ENCODE measurements around the gene WDR5B. TPM values are rescaled to one million over a fixed set of nuclear protein-coding genes. Genes with fewer than 3 reads are reported as not detected.

WDR5B gene
- polyA plus RNA-seq, 1 donor from 2014 or later = 6.9 TPM

DNA sequence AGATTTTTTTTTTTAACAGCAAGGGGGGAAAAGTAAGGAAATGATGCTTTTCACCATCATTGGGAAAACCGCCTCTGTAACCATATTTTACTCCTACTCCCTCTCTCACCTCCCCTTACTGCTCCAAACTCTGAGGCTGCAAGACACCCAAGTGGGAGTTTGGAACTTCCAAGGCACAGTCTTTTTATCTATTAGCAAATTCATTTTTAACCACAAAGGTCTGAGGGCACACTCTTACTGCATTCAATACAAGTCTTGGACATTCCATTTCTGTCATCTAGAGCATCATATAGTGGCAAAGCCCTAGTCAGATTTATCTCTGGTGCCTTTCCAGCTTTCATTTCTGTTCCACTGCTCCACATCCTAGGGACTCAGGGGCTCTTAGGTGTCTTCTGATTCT lies 18.7 kb downstream of the WDR5B start:
- Histone ChIP-seq H2AFZ (ENCODE audit: low read depth, low read length) (no peak overlapping the region), H3K4me2 (ENCODE audit: low read length) (no peak overlapping the region), H3K79me2 (replicated peaks; ENCODE audit: insufficient read depth, low read length) (no peaks in the 10 kb centered on the region), H3K4me3 (ENCODE audit: low read length) (no peak overlapping the region), H3K9me2 (ENCODE audit: insufficient read depth, low read length) (no peaks in the 10 kb centered on the region), H3K36me3 (ENCODE audit: insufficient read depth, low read length) (no peaks in the 10 kb centered on the region), H3K27me3 (ENCODE audit: insufficient read depth, low read depth, low read length) (no peaks in the 10 kb centered on the region), H3K27ac (ENCODE audit: low read length) (no peak overlapping the region), H4K20me1 (ENCODE audit: insufficient read depth) (no peaks in the 10 kb centered on the region), H3K9ac (ENCODE audit: low read length) (no peak overlapping the region), H3F3A (ENCODE audit: insufficient read depth, low read length, poor library complexity, severe bottlenecking) (no peaks in the 10 kb centered on the region), H3K9me3 (ENCODE audit: low read length) (no peaks in the 10 kb centered on the region)
- no peak for TF ChIP-seq EZH2 (IDR thresholded peaks at IDR 0.05; ENCODE audit: borderline replicate concordance, insufficient read depth, low read length, poor library complexity, severe bottlenecking)

- no peaks in the 10 kb centered on the region for H4K20me1 ChIP-seq (ENCODE audit: insufficient read depth)
- no peaks in the 10 kb centered on the region for H3F3A ChIP-seq (ENCODE audit: insufficient read depth, low read length, poor library complexity, severe bottlenecking)
- no peak overlapping the region for H3K27ac ChIP-seq (ENCODE audit: low read length)
- no peak overlapping the region for H3K4me3 ChIP-seq (ENCODE audit: low read length)
- no peaks in the 10 kb centered on the region for H3K36me3 ChIP-seq (ENCODE audit: insufficient read depth, low read length)
- TF ChIP-seq MXI1 (conservative IDR thresholded peaks at IDR 0.05; ENCODE audit: poor library complexity, severe bottlenecking) (no peak), EZH2 (IDR thresholded peaks at IDR 0.05; ENCODE audit: borderline replicate concordance, insufficient read depth, low read length, poor library complexity, severe bottlenecking) (no peak), RAD21 (conservative IDR thresholded peaks at IDR 0.05) (no peak)
- TF ChIP-seq, protein P1, sequence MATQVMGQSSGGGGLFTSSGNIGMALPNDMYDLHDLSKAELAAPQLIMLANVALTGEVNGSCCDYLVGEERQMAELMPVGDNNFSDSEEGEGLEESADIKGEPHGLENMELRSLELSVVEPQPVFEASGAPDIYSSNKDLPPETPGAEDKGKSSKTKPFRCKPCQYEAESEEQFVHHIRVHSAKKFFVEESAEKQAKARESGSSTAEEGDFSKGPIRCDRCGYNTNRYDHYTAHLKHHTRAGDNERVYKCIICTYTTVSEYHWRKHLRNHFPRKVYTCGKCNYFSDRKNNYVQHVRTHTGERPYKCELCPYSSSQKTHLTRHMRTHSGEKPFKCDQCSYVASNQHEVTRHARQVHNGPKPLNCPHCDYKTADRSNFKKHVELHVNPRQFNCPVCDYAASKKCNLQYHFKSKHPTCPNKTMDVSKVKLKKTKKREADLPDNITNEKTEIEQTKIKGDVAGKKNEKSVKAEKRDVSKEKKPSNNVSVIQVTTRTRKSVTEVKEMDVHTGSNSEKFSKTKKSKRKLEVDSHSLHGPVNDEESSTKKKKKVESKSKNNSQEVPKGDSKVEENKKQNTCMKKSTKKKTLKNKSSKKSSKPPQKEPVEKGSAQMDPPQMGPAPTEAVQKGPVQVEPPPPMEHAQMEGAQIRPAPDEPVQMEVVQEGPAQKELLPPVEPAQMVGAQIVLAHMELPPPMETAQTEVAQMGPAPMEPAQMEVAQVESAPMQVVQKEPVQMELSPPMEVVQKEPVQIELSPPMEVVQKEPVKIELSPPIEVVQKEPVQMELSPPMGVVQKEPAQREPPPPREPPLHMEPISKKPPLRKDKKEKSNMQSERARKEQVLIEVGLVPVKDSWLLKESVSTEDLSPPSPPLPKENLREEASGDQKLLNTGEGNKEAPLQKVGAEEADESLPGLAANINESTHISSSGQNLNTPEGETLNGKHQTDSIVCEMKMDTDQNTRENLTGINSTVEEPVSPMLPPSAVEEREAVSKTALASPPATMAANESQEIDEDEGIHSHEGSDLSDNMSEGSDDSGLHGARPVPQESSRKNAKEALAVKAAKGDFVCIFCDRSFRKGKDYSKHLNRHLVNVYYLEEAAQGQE (IDR thresholded peaks at IDR 0.05; ENCODE audit: borderline replicate concordance) = no peak
- H2AFZ ChIP-seq (ENCODE audit: low read depth, low read length) = no peak overlapping the region
- H3K27me3 ChIP-seq (ENCODE audit: insufficient read depth, low read depth, low read length) = no peaks in the 10 kb centered on the region
- no peaks in the 10 kb centered on the region for H3K9me2 ChIP-seq (ENCODE audit: insufficient read depth, low read length)
- H3K4me2 ChIP-seq (ENCODE audit: low read length) = no peak overlapping the region
- no peak overlapping the region for H3K9ac ChIP-seq (ENCODE audit: low read length)
- no peaks in the 10 kb centered on the region for H3K79me2 ChIP-seq (replicated peaks; ENCODE audit: insufficient read depth, low read length)
- no peaks in the 10 kb centered on the region for H3K9me3 ChIP-seq (ENCODE audit: low read length)
Observed at GRCh38 chr3:122396511-122396910, 19.4 kb downstream of the WDR5B start.

- Histone ChIP-seq H3K4me3 (ENCODE audit: low read length) (no peak overlapping the region), H3K9me3 (ENCODE audit: low read length) (no peaks in the 10 kb centered on the region), H4K20me1 (ENCODE audit: insufficient read depth) (no peaks in the 10 kb centered on the region), H3F3A (ENCODE audit: insufficient read depth, low read length, poor library complexity, severe bottlenecking) (no peaks in the 10 kb centered on the region), H2AFZ (ENCODE audit: low read depth, low read length) (no peak overlapping the region), H3K79me2 (replicated peaks; ENCODE audit: insufficient read depth, low read length) (no peaks in the 10 kb centered on the region), H3K9me2 (ENCODE audit: insufficient read depth, low read length) (no peaks in the 10 kb centered on the region), H3K36me3 (ENCODE audit: insufficient read depth, low read length) (no peaks in the 10 kb centered on the region), H3K27ac (ENCODE audit: low read length) (no peak overlapping the region), H3K4me2 (ENCODE audit: low read length) (no peak overlapping the region), H3K9ac (ENCODE audit: low read length) (no peak overlapping the region), H3K27me3 (ENCODE audit: insufficient read depth, low read depth, low read length) (no peaks in the 10 kb centered on the region)
- no peak for TF ChIP-seq RAD21 (conservative IDR thresholded peaks at IDR 0.05)
- TF ChIP-seq, protein P1 (IDR thresholded peaks at IDR 0.05; ENCODE audit: borderline replicate concordance) = no peak
- no peak for TF ChIP-seq EZH2 (IDR thresholded peaks at IDR 0.05; ENCODE audit: borderline replicate concordance, insufficient read depth, low read length, poor library complexity, severe bottlenecking)
- TF ChIP-seq POLR2AphosphoS5 (IDR thresholded peaks at IDR 0.05) = no peak
- no peak for TF ChIP-seq TAF1 (IDR thresholded peaks at IDR 0.05; ENCODE audit: low read depth)
- TF ChIP-seq SMC3 (conservative IDR thresholded peaks at IDR 0.05; ENCODE audit: poor library complexity) = no peak
- no peak for TF ChIP-seq MXI1 (conservative IDR thresholded peaks at IDR 0.05; ENCODE audit: poor library complexity, severe bottlenecking)
- TF ChIP-seq EP300 (conservative IDR thresholded peaks at IDR 0.05; ENCODE audit: poor library complexity, severe bottlenecking) = no peak
- TF ChIP-seq, protein P2, sequence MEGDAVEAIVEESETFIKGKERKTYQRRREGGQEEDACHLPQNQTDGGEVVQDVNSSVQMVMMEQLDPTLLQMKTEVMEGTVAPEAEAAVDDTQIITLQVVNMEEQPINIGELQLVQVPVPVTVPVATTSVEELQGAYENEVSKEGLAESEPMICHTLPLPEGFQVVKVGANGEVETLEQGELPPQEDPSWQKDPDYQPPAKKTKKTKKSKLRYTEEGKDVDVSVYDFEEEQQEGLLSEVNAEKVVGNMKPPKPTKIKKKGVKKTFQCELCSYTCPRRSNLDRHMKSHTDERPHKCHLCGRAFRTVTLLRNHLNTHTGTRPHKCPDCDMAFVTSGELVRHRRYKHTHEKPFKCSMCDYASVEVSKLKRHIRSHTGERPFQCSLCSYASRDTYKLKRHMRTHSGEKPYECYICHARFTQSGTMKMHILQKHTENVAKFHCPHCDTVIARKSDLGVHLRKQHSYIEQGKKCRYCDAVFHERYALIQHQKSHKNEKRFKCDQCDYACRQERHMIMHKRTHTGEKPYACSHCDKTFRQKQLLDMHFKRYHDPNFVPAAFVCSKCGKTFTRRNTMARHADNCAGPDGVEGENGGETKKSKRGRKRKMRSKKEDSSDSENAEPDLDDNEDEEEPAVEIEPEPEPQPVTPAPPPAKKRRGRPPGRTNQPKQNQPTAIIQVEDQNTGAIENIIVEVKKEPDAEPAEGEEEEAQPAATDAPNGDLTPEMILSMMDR (IDR thresholded peaks at IDR 0.05; ENCODE audit: poor library complexity, severe bottlenecking) = no peak
Observed at GRCh38 chr3:122395582-122395981, 20.3 kb downstream of the WDR5B start.

All from neural cell (in vitro differentiated cells).